Activated CD8-positive, alpha-beta memory T cell treated with anti-CD3 and anti-CD28 coated beads for 48 hours (primary cell): ENCODE data around the gene KRTAP4-2.
"Not testable (repeated sequence)": the region's sequence is repeated elsewhere in the genome, so short reads cannot be mapped to it uniquely, and the experiment has no call there.

Experiments used
- DNase-seq, 3 experiments: peaks; one replicate each; pipeline ENCODE4 v3.0.0-alpha.2; 2020; ENCODE audit warnings: low read depth in 2 of 3, low spot score in 2 of 3

The KRTAP4-2 gene

GRCh38 chr17:41163828-41164227 is 14.2 kb downstream of the KRTAP4-2 start:
- DNase-seq, result no peak

GRCh38 chr17:41160648-41161047 is 17.4 kb downstream of the KRTAP4-2 start, which contains the start of gene KRTAP4-4:
KRTAP4-4 (minus strand) TSS chr17:41160748; CDS start chr17:41160691, 57 bp downstream.
- DNase-seq, result no peak

- not testable (repeated sequence) for DNase-seq
These were observed 17.8 kb downstream of the KRTAP4-2 start for GRCh38 chr17:41160190-41160589.

DNA sequence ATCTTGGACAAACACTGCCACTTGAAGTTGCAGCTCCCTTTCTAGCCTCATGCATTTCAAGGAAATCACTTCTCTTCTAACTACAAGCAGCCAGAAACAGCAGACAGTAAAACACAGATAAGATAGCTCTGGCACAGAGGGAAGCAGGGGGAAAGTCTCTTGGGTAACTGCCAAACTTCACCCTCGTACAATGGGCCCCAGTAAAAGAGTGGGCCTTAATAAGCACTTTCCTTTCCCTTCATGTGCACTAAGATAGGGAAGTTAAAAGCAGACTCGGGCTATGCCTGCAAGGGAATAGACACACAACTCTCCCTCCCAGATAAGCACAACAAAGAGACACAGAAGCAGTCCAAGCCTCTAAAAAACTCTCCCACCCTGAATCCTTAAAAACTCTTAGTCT is 24.2 kb downstream of the KRTAP4-2 start:
- DNase-seq, result no peak

GRCh38 chr17:41151525-41151924 is 26.5 kb downstream of the KRTAP4-2 start:
- no peak for DNase-seq

DNA sequence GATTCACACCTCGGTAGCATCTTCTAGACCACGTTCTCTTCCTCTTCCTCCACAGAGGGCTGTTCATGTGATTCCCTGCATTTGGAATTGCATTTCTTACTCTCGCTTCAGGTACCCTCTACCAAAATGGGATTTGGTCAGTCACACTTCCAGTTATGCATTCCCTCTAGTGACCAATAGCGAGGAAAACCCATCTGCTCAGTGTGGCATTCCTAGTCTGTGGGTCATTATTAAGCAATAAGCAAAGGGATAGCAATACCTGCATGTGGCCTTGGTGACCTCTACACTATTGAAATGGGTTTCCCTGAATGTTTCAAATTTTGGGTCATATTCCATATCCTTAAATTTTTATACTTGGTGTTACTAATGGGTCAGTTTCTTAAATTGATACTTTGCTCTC is 28.0 kb downstream of the KRTAP4-2 start:
- DNase-seq, result no peak

GRCh38 chr17:41149652-41149985 is 28.4 kb downstream of the KRTAP4-2 start, which contains the start of gene KRTAP4-5:
KRTAP4-5 (minus strand) TSS chr17:41149825; CDS start chr17:41149767, 58 bp downstream.
- DNase-seq, result no peak

DNA sequence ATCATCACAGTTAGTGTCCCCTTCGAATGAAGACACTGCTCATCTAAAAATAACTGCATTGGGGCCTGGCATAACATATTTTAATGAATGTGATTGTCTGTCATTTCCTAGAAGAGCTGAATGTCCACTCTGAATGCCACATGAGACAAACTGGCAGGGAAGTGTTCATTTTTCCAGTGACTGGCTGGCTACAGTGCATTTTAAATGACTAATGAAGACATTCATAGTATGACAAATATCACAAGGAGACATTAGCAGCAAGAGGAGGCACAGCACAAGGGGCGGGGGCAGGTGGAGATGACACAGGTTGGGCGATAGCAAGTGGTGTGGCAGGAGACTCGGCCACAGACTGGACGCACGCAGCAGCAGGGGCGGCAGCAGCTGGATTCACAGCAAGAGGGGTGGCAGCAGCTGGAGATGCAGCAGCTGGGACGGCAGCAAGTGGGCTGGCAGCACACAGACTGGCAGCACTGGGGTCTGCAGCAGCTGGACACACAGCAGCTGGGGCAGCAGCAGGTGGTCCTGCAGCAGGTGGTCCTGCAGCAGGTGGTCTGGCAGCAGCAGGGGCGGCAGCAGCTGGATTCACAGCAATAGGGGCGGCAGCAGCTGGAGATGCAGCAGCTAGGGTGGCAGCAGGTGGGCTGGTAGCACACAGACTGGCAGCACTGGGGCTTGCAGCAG is 28.9 kb downstream of the KRTAP4-2 start:
- not testable (repeated sequence) for DNase-seq

DNA sequence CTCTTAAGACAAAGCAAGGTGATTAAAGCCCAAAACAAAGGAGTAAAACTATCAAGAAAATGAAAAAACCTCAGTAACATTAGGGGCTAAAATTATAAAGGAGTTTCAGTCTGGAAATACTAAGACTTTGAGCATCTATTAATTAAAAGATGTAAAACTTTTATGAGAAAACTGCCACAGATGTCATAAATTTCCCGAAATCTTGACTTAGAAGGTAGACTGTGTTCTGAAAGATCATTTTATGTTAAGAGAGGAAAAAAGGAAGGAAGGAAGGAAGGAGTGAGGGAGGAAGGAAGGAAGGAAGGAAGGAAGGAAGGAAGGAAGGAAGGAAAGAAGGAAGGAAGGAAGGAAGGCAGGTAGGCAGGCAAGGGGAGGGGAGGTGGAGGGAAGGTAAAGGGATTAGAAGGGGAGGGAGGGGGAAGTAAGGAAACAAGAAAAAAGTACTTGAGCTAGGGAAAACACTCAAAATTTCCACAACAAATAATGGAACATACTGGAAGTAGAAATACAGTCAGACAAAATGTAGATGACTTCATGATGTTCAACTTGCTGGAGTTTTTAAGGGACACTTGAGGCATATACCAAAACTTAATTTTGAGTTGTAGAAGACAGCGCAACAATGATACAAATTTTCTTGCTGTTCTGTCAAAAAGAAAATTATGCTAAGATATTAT is 30.4 kb downstream of the KRTAP4-2 start:
- no peak for DNase-seq

GRCh38 chr17:41145261-41145660 is 32.8 kb downstream of the KRTAP4-2 start:
- DNase-seq, result no peak

DNA sequence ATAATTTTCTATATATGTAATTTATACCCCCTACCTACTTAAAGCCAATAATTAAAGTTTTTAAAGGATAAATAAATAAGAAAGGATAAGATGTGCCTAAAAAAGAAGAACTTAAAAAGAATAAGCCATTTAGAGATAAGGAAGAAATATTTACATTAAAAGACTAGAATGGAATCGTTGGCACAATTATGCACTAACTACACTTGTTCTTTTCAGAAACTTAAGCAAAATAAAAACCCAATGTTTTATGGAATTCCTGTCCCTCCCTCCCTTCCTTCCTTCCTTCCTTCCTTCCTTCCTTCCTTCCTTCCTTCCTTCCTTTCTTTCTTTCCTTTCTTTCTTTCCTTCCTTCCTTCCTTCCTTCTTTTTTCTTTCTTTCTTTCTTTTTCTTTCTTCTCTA is 33.2 kb downstream of the KRTAP4-2 start:
- DNase-seq, result no peak

GRCh38 chr17:41141361-41141760 is 36.7 kb downstream of the KRTAP4-2 start:
- no peak for DNase-seq

DNA sequence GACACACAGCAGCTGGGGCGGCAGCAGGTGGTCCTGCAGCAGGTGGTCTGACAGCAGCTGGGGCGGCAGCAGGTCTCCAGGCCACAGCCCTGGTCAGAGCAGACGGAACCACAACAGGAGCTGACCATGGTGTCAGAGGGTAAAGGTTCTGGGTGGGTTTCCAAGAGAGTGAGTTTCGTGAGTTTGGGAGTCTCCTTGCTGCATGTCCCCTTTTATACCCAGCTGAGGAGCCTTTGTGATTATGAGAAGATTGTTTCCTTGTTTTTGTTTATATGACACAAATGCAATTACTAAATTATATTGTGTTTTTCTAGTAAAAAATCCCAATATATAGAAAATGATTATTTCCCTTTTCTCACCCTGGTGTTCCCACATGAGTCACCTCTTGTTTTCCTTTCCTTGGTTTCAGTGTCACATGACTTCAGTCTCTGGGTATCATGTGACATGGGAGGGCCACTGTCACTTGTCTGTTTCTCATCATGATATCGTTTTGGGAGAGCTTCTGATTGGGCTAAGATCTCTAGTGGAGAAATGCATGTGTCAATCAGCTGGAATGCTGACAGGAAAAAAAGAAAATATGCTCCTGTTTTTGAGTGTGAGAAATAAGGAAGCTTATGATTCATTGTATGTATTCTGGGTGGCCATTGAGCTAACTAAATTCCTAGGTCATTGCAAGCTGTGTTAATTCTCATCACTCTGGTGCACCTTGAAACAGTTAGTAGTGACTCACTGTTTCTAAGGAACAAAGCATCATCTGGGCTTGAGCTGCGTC is 37.5 kb downstream of the KRTAP4-2 start, which contains the start of gene KRTAP4-6:
KRTAP4-6 (minus strand) TSS at position 185 of the 772 bp plus-strand sequence; CDS start at position 128, 57 bp downstream.
- no peak for DNase-seq

DNA sequence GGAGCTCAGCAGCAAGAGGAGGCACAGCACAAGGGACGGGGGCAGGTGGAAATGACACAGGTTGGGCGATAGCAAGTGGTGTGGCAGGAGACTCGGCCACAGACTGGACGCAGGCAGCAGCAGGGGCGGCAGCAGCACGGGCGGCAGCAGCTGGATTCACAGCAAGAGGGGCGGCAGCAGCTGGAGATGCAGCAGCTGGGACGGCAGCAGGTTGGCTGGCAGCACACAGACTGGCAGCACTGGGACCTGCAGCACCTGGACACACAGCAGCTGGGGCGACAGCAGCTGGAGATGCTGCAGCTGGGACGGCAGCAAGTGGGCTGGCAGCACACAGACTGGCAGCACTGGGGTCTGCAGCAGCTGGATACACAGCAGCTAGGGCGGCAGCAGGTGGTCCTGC is 38.2 kb downstream of the KRTAP4-2 start:
- DNase-seq, result not testable (repeated sequence)

DNA sequence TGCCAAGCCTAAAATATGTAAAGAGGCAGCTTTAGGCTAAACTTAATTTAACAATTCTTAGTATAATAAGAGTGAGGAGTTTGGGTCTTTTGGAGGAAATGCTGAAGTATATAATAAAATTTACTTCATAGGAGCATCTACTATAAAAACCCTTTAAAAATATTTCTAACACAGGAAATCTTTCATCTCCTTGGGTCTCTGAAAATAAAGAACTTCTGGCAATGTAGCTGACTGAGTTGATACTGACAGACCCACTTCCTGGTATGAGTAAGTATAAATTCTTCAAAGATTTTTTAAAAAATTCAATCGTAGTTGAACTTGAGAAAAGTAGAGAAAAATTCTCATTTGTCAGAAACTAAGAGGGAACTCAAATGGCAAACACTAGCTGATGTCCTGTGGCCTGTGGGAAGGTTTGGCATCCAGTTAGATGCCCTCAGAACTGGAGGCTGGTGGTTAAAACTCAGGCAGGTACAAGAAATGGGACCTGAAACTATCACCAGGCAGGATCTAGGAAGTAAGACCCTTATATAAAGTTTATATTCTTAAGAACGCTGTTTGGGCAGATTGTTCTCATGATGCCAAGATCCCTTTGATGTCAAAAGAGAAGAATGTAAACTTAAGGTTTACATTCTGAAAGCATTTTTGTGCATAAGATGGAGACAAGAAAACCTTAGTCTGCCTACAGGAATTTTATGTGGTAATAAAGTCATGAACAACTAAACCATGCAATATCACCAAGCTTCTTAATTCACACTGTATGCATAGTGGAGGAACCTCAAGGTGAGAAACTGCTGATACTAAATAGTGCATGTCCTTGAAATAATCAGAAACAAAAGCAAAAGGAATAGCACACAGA is 43.9 kb downstream of the KRTAP4-2 start:
- no peak for DNase-seq

- no peak for DNase-seq
These were observed 46.0 kb downstream of the KRTAP4-2 start for GRCh38 chr17:41131979-41132378.
